ENCODE data around the gene TCF12. TPM values are rescaled to one million over a fixed set of nuclear protein-coding genes. Genes with fewer than 3 reads are reported as not detected.

TCF12 gene
- total and polyA plus RNA-seq, 2 of the 8 experiments (the other 6 are each of a cell fraction or from before 2014, with no cell fraction given) = 85.8 to 101 TPM

- H3K23me2 ChIP-seq (ENCODE audit: low read depth, low read length) = no peaks in the 10 kb centered on the region
- H3K27me3 ChIP-seq (replicated peaks in 1 of 4; ENCODE audit: control insufficient read depth in 3 of 4, extremely low read depth in 1 of 4, insufficient read depth in 3 of 4, low read length in 3 of 4) = no peaks in the 10 kb centered on the region
- H4K20me1 ChIP-seq (replicated peaks in 1 of 2; ENCODE audit: control insufficient read depth in 1 of 2, insufficient read depth in 2 of 2, low read length in 2 of 2) = peaks cover 0 to 2% of the 10 kb centered on the region in 2 experiments
- no peak overlapping the region for H3K9ac ChIP-seq (replicated peaks in 1 of 4; ENCODE audit: extremely low read depth in 1 of 4, low read depth in 3 of 4, low read length in 3 of 4)
- H4K5ac ChIP-seq (ENCODE audit: insufficient read length, low read depth, low read length) = no peak overlapping the region
- H3K4me3 ChIP-seq (ENCODE audit: extremely low read depth in 1 of 4, insufficient read depth in 2 of 4, low read depth in 3 of 4, low read length in 4 of 4) = no peak overlapping the region
- no peaks in the 10 kb centered on the region for H3K9me3 ChIP-seq (ENCODE audit: insufficient read depth in 2 of 2, low read depth in 1 of 2, low read length in 1 of 2)
- peaks cover 0 to 18% of the 10 kb centered on the region in 2 experiments; a peak in 2 of 4 replicates for H3K79me2 ChIP-seq (ENCODE audit: control insufficient read depth in 1 of 2, insufficient read depth in 2 of 2, low read length in 2 of 2)
- H3K56ac ChIP-seq (replicated peaks; ENCODE audit: insufficient read length, low read depth, low read length) = no peak overlapping the region
- H2BK5ac ChIP-seq (ENCODE audit: low read depth, low read length) = no peak overlapping the region
- H2BK12ac ChIP-seq (ENCODE audit: low read depth, low read length) = no peak overlapping the region
- no peaks in the 10 kb centered on the region for H3K4me1 ChIP-seq (replicated peaks in 1 of 4; ENCODE audit: control insufficient read depth in 3 of 4, insufficient read depth in 4 of 4, low read length in 3 of 4)
- no peaks in the 10 kb centered on the region; the same call in 1 of the 2 replicates for H3K79me1 ChIP-seq (ENCODE audit: low read depth, low read length)
- TF ChIP-seq YY1 (IDR thresholded peaks at IDR 0.05; ENCODE audit: low read depth, low read length) = no peak
- TF ChIP-seq, protein P1, sequence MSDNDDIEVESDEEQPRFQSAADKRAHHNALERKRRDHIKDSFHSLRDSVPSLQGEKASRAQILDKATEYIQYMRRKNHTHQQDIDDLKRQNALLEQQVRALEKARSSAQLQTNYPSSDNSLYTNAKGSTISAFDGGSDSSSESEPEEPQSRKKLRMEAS (IDR thresholded peaks at IDR 0.05) = no peak
- TF ChIP-seq RNF2 (IDR thresholded peaks at IDR 0.05; ENCODE audit: borderline replicate concordance, low read depth, low read length, missing control alignments, poor library complexity, severe bottlenecking) = no peak
- TF ChIP-seq NANOG (IDR thresholded peaks at IDR 0.05; ENCODE audit: insufficient read depth, low read depth, low read length, poor library complexity, severe bottlenecking) = no peak
- no peak overlapping the region for H2AK5ac ChIP-seq (ENCODE audit: low read depth, low read length)
- H3K4me2 ChIP-seq (ENCODE audit: insufficient read depth in 1 of 2, low read depth in 2 of 2, low read length in 2 of 2) = no peak overlapping the region
- FAIRE-seq = no peak
- no peaks in the 10 kb centered on the region for H3K36me3 ChIP-seq (ENCODE audit: control insufficient read depth in 2 of 4, insufficient read depth in 4 of 4, low read length in 3 of 4)
- no peak overlapping the region for H4K91ac ChIP-seq (replicated peaks; ENCODE audit: insufficient read length, low read length)
- 96% methylated on average over 4 of the region's 4 CpGs; no CpG with 5 or more reads in 1 of the 2 experiments for WGBS, 2 experiments (ENCODE audit: extremely low coverage in 1 of 2, insufficient coverage in 1 of 2, insufficient read length in 1 of 2, insufficient replicate concordance in 2 of 2, low coverage in 1 of 2, low lambda C conversion rate in 2 of 2, missing lambda C conversion rate in 1 of 2)
- no peak overlapping the region for H2AFZ ChIP-seq (ENCODE audit: low read length)
- ChIA-PET POLR2A (ENCODE audit: partially characterized antibody) (no interaction called here), CTCF (ENCODE audit: partially characterized antibody) (no interaction called here)
- H2BK120ac ChIP-seq (replicated peaks; ENCODE audit: low read depth, low read length) = no peak overlapping the region
- H3K27ac ChIP-seq (ENCODE audit: low read depth, low read length) = no peak overlapping the region
- no peak overlapping the region for H4K8ac ChIP-seq (ENCODE audit: extremely low read depth, insufficient read depth, low read length)
- DNase-seq (ENCODE audit: low read depth in 1 of 2, low spot score in 2 of 2) = no peak
- no peak overlapping the region for H3K14ac ChIP-seq (ENCODE audit: insufficient read length)
- no peak overlapping the region for H3K4ac ChIP-seq (replicated peaks; ENCODE audit: insufficient read length, low read depth, low read length)
- H2BK20ac ChIP-seq (ENCODE audit: low read length) = no peak overlapping the region
- H2BK15ac ChIP-seq (ENCODE audit: low read length) = no peak overlapping the region
- no peak overlapping the region for H3K23ac ChIP-seq (ENCODE audit: insufficient read length)
- no peak overlapping the region for H3K18ac ChIP-seq (ENCODE audit: extremely low read depth, low read length)
Observed at GRCh38 chr15:57100136-57100539, 181.7 kb downstream of the TCF12 start.
